AG08396 (cell line): Measurements from ENCODE around the gene TPRG1L.
A peak's percentile ranks its signal among the peaks of the same experiment; 100 is the strongest.

Source experiments
- DNase-seq: peaks from one replicate; pipeline ENCODE4 v3.0.0; 2012; ENCODE audit warnings: low spot score, mixed read lengths

Gene TPRG1L

DNA sequence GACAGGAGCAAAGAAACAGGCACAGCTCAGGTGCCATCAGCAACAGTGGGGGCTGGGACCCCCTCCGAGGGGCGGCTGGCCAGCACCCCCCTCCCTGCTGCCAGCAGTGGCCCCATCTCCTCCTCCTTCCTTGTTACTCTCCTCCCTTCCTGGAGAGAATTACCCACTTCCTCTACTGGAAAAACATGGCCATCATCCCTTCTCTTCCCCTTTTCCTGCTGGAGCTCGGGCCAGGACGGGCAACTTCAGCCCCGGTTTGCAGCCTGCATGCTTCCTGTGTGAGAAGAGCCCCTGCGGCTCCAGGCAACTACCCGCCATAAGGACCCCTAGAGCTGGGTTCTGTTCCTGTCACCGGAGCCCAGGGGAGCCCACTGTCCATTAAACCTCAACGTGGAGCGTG is 31.1 kb upstream of the TPRG1L start:
- no peak for DNase-seq

GRCh38 chr1:3594706-3595377 is 30.0 kb upstream of the TPRG1L start:
- DNase-seq = no peak

DNA sequence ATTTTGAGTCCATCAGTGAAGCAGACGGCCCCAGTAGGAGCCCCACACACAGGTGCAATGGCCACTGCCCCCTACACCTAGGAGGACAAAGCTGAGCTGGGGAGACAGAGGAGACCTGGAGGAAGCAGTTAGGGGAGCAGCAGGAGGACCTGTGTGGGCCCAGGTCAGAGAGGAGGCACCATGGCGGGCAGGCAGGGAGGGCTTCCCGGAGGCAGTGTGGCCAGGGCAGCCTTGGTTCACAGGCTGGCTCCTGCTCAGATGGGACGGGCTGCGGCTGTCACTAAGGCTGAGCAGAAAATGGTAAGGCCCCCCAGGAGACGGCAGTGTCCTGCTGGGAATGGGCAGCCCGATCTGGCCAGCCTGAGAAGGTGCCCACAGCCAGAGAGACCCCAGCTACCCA is 28.9 kb upstream of the TPRG1L start:
- no peak for DNase-seq

- DNase-seq = no peak
Observed at GRCh38 chr1:3596663-3597598, 27.9 kb upstream of the TPRG1L start.

- no peak for DNase-seq
Observed at GRCh38 chr1:3597599-3597964, 27.2 kb upstream of the TPRG1L start.

DNA sequence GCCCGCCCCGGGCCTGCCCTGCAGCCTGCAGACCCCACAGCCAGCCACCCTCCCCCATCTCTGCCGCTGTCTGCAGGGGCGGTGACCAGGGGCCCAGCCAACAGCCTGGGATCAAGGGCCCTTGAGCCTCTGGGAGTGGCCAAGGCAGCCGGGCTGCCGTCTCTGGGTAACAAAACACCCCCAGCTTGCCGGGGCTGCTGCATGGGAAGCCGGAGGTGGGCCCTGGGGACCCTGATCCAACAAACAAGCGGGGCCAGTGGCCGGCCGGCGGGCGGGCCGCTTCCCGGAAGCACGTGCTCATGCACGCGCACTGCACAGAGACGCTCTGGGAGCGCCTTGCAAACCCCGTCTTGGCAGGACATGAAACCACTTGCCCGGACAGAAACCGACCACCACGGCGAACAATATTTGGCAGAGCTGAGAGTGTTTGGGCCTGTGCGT is 26.7 kb upstream of the TPRG1L start:
- DNase-seq = peak; percentile 62

GRCh38 chr1:3598522-3599285 is 26.1 kb upstream of the TPRG1L start:
- DNase-seq = no peak

DNA sequence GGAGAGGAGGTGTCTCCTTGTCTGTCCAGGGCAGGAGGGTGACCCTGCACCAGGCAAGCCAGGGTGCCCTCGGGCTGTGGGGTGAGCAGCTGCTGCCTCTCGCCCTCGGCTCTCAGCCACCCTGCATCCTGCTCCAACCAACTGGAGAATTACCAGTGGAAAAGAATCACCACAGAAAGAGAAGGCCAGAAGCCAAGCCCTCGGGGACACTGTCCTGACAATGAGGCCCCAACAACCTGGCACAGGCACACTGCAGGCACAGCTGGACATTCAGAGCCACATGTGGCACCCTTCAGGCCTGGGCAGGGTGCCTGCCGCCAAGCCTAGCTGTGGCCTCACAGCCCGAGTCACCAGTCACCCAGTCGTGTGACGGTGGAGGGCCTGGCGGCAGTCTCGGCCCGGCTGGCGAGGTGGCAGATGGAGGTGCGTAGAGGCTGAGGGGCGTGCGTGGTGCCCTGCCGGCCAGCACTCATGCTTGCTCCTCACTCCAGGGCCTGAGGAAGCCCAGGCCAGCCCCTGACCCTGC is 25.5 kb upstream of the TPRG1L start:
- no peak for DNase-seq

- no peak for DNase-seq
Observed at GRCh38 chr1:3599816-3600215, 25.0 kb upstream of the TPRG1L start.

DNA sequence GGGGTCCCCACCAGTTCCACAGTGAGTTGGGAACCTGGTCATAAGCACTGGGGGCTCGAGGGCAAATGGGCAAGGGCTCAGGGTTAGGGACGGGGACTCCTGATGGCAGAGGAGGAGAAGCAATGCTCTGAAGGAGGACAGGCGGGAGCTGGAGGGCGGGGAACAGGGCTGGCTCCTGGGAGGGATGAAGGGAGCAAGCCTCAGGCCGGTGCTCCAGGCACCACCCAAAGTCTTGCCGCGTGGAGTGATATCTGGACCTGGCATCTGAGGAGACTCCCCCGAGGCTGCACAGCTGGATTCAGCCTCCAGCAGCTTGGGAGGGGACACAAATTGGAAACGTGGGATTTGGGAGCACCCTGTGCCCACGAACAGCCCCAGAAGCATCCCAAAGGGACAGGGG is 24.5 kb upstream of the TPRG1L start:
- no peak for DNase-seq

GRCh38 chr1:3601743-3602142 is 23.1 kb upstream of the TPRG1L start:
- no peak for DNase-seq

DNA sequence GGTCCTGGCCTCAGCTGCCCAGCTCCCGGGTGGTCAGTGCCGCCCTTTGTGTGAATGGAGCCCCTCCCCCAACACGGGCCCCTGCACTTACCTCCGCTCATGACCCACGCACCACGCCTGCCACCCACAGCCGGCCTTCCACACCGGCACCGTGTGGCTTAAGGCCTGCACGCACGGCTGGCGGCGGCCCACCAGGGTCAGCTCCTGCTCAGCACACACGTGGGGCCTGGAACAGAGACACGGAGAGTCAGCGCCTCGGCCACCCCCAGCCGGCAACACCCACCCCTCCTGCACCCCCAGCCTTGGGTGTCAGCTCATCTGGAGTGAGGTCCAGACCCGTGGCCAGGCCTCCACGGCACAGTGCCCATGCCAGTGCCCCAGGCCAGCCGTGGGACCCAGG is 22.4 kb upstream of the TPRG1L start:
- no peak for DNase-seq

- DNase-seq = no peak
Observed at GRCh38 chr1:3603156-3603555, 21.7 kb upstream of the TPRG1L start.

DNA sequence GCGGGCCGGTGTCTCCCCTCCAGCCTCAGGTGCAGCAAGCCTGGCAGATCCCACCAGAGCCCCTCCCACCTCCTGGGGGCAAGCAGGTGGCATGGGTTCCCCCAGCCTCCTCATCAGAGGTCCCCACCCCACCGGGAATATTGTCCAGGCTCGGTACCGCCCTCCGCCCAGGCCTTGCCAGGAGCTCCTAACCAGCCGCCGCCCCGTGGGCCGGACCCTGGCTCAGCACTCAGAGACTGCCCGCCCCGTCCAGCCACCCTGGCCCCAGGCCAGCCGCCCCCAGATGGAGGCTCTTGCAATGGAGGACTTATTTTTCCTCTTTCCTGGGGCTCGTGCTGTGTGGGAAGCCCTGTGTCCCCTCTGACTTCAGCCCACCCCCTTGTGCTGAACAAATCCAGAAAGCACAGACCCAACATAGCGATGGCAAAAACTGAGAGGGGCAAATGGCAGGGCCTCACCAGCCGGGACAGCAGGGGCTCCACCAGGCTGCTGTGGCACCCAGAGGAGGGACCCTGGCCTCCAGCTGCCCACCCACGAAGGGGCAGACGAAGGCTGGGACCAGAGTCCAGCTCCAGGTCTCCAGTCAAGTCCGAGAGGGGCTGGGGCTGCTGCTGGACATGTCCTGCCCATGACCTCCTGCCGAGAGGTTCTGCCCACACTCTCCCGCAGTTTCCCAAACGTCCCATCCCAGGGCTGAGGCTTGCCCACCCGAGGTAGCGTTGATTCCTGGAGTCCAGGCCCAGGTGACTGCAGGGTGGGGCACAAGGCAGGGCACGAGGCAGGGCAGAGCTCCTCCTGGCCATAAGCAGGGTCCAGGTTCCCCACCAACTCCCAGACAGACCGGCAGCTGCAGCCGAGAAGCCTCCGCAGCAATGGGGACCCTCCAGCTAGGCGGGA is 21.0 kb upstream of the TPRG1L start:
- no peak for DNase-seq

GRCh38 chr1:3604468-3604974 is 20.3 kb upstream of the TPRG1L start:
- DNase-seq = no peak

- DNase-seq = no peak
Observed at GRCh38 chr1:3604997-3605823, 19.6 kb upstream of the TPRG1L start.

- no peak for DNase-seq
Observed at GRCh38 chr1:3606779-3607702, 17.8 kb upstream of the TPRG1L start.

DNA sequence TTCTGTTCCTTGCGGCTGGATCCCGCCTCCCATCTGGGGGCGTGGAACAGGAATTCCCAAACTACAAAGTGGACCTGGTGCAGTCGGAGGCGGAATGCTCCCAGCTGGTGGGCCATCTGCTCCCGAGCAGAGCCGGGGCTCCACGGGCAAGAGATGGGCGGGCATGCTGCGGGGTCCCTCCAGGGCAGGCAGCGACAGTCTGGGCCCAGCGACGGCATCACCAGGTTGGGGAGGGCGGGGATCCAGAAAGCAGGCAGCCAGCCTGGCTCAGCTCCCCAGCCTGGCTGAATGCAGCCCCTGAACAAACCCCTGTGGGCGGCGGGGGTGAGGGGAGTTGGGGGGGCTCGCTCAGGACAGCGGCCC is 17.1 kb upstream of the TPRG1L start:
- DNase-seq = no peak

DNA sequence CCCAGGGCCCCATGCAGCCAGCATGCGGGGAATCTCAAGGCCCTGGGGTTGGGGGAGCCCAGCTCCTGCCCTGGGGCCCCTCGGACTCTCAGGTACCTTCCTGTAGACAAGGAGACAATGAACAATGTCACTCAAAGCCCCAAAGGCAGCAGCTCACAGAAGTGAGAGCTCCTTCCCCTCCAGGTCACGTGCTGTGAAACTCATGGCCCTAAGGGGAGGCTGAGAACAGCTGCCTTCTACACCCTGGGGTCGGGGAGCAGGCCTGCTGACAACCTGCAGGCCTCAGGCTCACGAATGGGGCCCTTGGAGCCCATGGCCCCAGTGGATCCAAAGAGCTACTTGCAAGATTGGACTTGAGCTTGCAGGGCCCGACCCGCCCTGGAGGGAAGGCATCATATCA is 16.7 kb upstream of the TPRG1L start:
- DNase-seq = no peak
